Hematopoietic multipotent progenitor cell treated with erythropoietin and hydrocortisone succinate and interleukin-3 and kit ligand, for 8 days (in vitro differentiated cells): ENCODE measurements around the gene ADARB2.
"Not testable (repeated sequence)": the region's sequence is repeated elsewhere in the genome, so short reads cannot be mapped to it uniquely, and the experiment has no call there.

Experiments used
- DNase-seq: peaks from one replicate; pipeline ENCODE4 v3.0.0-alpha.2; 2015

Gene ADARB2

GRCh38 chr10:1476455-1476803 lies 260.9 kb downstream of the ADARB2 start:
- no peak for DNase-seq

GRCh38 chr10:1475771-1476454 lies 261.4 kb downstream of the ADARB2 start:
- no peak for DNase-seq

GRCh38 chr10:1475098-1475591 lies 262.2 kb downstream of the ADARB2 start:
- DNase-seq = no peak

GRCh38 chr10:1474376-1475097 lies 262.8 kb downstream of the ADARB2 start:
- no peak for DNase-seq

GRCh38 chr10:1473874-1474273 lies 263.5 kb downstream of the ADARB2 start:
- no peak for DNase-seq

- no peak for DNase-seq
These were observed 265.0 kb downstream of the ADARB2 start for GRCh38 chr10:1472178-1472958.

- DNase-seq = no peak
These were observed 268.5 kb downstream of the ADARB2 start for GRCh38 chr10:1468811-1469210.

- no peak for DNase-seq
These were observed 269.8 kb downstream of the ADARB2 start for GRCh38 chr10:1467334-1468076.

- DNase-seq = no peak
These were observed 271.1 kb downstream of the ADARB2 start for GRCh38 chr10:1465993-1466764.

- DNase-seq = no peak
These were observed 271.9 kb downstream of the ADARB2 start for GRCh38 chr10:1465418-1465911.

GRCh38 chr10:1464881-1465417 lies 272.4 kb downstream of the ADARB2 start:
- no peak for DNase-seq

GRCh38 chr10:1463971-1464370 lies 273.4 kb downstream of the ADARB2 start:
- DNase-seq = not testable (repeated sequence)

GRCh38 chr10:1462994-1463633 lies 274.2 kb downstream of the ADARB2 start:
- no peak for DNase-seq

GRCh38 chr10:1462521-1462920 lies 274.8 kb downstream of the ADARB2 start:
- no peak for DNase-seq

GRCh38 chr10:1462032-1462431 lies 275.3 kb downstream of the ADARB2 start:
- DNase-seq = no peak

GRCh38 chr10:1461016-1461415 lies 276.3 kb downstream of the ADARB2 start:
- no peak for DNase-seq

GRCh38 chr10:1459664-1460063 lies 277.7 kb downstream of the ADARB2 start:
- not testable (repeated sequence) for DNase-seq

- no peak for DNase-seq
These were observed 282.4 kb downstream of the ADARB2 start for GRCh38 chr10:1454951-1455350.

GRCh38 chr10:1454428-1454827 lies 282.9 kb downstream of the ADARB2 start:
- no peak for DNase-seq

GRCh38 chr10:1452777-1453176 lies 284.5 kb downstream of the ADARB2 start:
- no peak for DNase-seq

- no peak for DNase-seq
These were observed 285.4 kb downstream of the ADARB2 start for GRCh38 chr10:1451941-1452340.
